H1 (cell line): Measurements from ENCODE around the gene ANKEF1. TPM values are rescaled to one million over a fixed set of nuclear protein-coding genes. Genes with fewer than 3 reads are reported as not detected.

Experiments used
- CTCF ChIA-PET: fragments of 300-600 bp; sonication (Branson Sonifier 250); formaldehyde crosslinking; loops from one replicate; lab custom pipeline; 2021; ENCODE audit not compliant: partially characterized antibody; lab: Charles Lee
- POLR2A ChIA-PET: fragments of 300-600 bp; sonication (Branson Sonifier 250); formaldehyde crosslinking; loops from one replicate; lab custom pipeline; 2021; ENCODE audit warnings: inconsistent platforms; ENCODE audit not compliant: partially characterized antibody; lab: Charles Lee
- DNase-seq, 2 experiments: peaks; one replicate each; pipeline versions ENCODE4 v3.0.0 to v3.0.0-alpha.2; 2010 to 2022; ENCODE audit warnings: low spot score in 2 of 2, low read depth in 1 of 2, mixed read lengths in 1 of 2
- FAIRE-seq: peaks from 2 replicates; lab custom pipeline; 2011; peaks lifted over from hg19 to GRCh38; lab: Jason Lieb, UNC
- H2AFZ ChIP-seq: 2 replicates; pipeline ENCODE4 v1.8.1; 2012; ENCODE audit warnings: low read length, inconsistent platforms
- H2AK5ac ChIP-seq: 2 replicates; pipeline ENCODE4 v1.6.1; 2013; ENCODE audit warnings: low read depth, low read length
- H2BK120ac ChIP-seq: replicated peaks from 2 replicates; pipeline ENCODE3; 2013; ENCODE audit warnings: low read depth, low read length, inconsistent platforms
- H2BK12ac ChIP-seq: 2 replicates; pipeline ENCODE4 v1.6.1; 2013; ENCODE audit warnings: low read depth, low read length
- H2BK15ac ChIP-seq: 2 replicates; pipeline ENCODE4 v1.6.1; 2013; ENCODE audit warnings: low read length
- H2BK20ac ChIP-seq: 2 replicates; pipeline ENCODE4 v1.6.1; 2013; ENCODE audit warnings: low read length
- H2BK5ac ChIP-seq: 2 replicates; pipeline ENCODE4 v1.6.1; 2013; ENCODE audit warnings: low read depth, low read length
- H3K14ac ChIP-seq: 2 replicates; pipeline ENCODE4 v1.6.1; 2013; ENCODE audit warnings: inconsistent platforms; ENCODE audit not compliant: insufficient read length
- H3K18ac ChIP-seq: 2 replicates; pipeline ENCODE4 v1.6.1; 2013; ENCODE audit warnings: low read length; ENCODE audit errors: extremely low read depth
- H3K23ac ChIP-seq: 2 replicates; pipeline ENCODE4 v1.6.1; 2013; ENCODE audit warnings: inconsistent platforms; ENCODE audit not compliant: insufficient read length
- H3K23me2 ChIP-seq: 2 replicates; pipeline ENCODE4 v1.6.1; 2013; ENCODE audit warnings: low read depth, low read length
- H3K27ac ChIP-seq: 2 replicates; pipeline ENCODE4 v1.6.1; 2011; ENCODE audit warnings: low read depth, low read length, inconsistent platforms
- H3K27me3 ChIP-seq, 4 experiments: replicated peaks in 1 of 4; 1 replicate in 1 of 4; 2 replicates in 3 of 4; pipeline versions ENCODE4 v1.6.1 to v1.8.1; 2011 to 2013; ENCODE audit warnings: low read length in 3 of 4, mild to moderate bottlenecking in 3 of 4, inconsistent platforms in 2 of 4, mixed read lengths in 2 of 4, moderate library complexity in 1 of 4; ENCODE audit not compliant: control insufficient read depth in 3 of 4, insufficient read depth in 3 of 4; ENCODE audit errors: extremely low read depth in 1 of 4
- H3K36me3 ChIP-seq, 4 experiments: 2 replicates each; pipeline versions ENCODE4 v1.6.1 to v1.8.1; 2011 to 2013; ENCODE audit warnings: mild to moderate bottlenecking in 4 of 4, low read length in 3 of 4, moderate library complexity in 2 of 4, control low read depth in 1 of 4, inconsistent platforms in 1 of 4; ENCODE audit not compliant: insufficient read depth in 4 of 4, control insufficient read depth in 2 of 4
- H3K4ac ChIP-seq: replicated peaks from 2 replicates; pipeline ENCODE3; 2013; ENCODE audit warnings: low read length, low read depth, mixed read lengths, inconsistent platforms; ENCODE audit not compliant: insufficient read length
- H3K4me1 ChIP-seq, 4 experiments: replicated peaks in 1 of 4; 1 replicate in 1 of 4; 2 replicates in 3 of 4; pipeline versions ENCODE4 v1.6.1 to v1.8.1; 2011 to 2013; ENCODE audit warnings: low read length in 3 of 4, inconsistent platforms in 2 of 4, mixed read lengths in 1 of 4; ENCODE audit not compliant: insufficient read depth in 4 of 4, control insufficient read depth in 3 of 4
- H3K4me2 ChIP-seq, 2 experiments: 2 replicates each; pipeline versions ENCODE4 v1.6.1 to v1.8.1; 2011 to 2013; ENCODE audit warnings: low read depth in 2 of 2, low read length in 2 of 2, control low read depth in 1 of 2, inconsistent platforms in 1 of 2, mild to moderate bottlenecking in 1 of 2; ENCODE audit not compliant: insufficient read depth in 1 of 2
- H3K4me3 ChIP-seq, 4 experiments: fragments of 200-600, 300-600 bp in 1 of 4; sonication (generic), shearing (Covaris generic), sonication (Bioruptor Twin) in 1 of 4; 2 replicates each; pipeline versions ENCODE4 v1.5.1 to v1.8.1; 2011 to 2016; ENCODE audit warnings: low read length in 4 of 4, low read depth in 3 of 4, control low read depth in 2 of 4, inconsistent platforms in 2 of 4, mild to moderate bottlenecking in 2 of 4, mixed read lengths in 1 of 4, moderate library complexity in 1 of 4; ENCODE audit not compliant: insufficient read depth in 2 of 4; ENCODE audit errors: extremely low read depth in 1 of 4
- H3K56ac ChIP-seq: replicated peaks from 2 replicates; pipeline ENCODE3; 2013; ENCODE audit warnings: low read depth, mild to moderate bottlenecking, mixed read lengths, low read length, inconsistent platforms; ENCODE audit not compliant: insufficient read length
- H3K79me1 ChIP-seq: 2 replicates; pipeline ENCODE4 v1.6.1; 2013; ENCODE audit warnings: low read depth, low read length, control low read depth
- H3K79me2 ChIP-seq, 2 experiments: 2 replicates each; pipeline versions ENCODE4 v1.6.1 to v1.8.1; 2012 to 2013; ENCODE audit warnings: low read length in 2 of 2, mild to moderate bottlenecking in 2 of 2, inconsistent platforms in 1 of 2; ENCODE audit not compliant: insufficient read depth in 2 of 2, control insufficient read depth in 1 of 2
- H3K9ac ChIP-seq, 4 experiments: replicated peaks in 1 of 4; 1 replicate in 1 of 4; 2 replicates in 3 of 4; pipeline versions ENCODE4 v1.6.1 to v1.8.1; 2011 to 2013; ENCODE audit warnings: low read depth in 3 of 4, low read length in 3 of 4, control low read depth in 2 of 4, mild to moderate bottlenecking in 2 of 4, moderate library complexity in 2 of 4, inconsistent platforms in 1 of 4; ENCODE audit errors: extremely low read depth in 1 of 4
- H3K9me3 ChIP-seq, 2 experiments: 2 replicates each; pipeline versions ENCODE4 v1.6.1 to v1.8.1; 2012 to 2013; ENCODE audit warnings: mild to moderate bottlenecking in 2 of 2, moderate library complexity in 2 of 2, control low read depth in 1 of 2, inconsistent platforms in 1 of 2, low read depth in 1 of 2, low read length in 1 of 2, mixed read lengths in 1 of 2; ENCODE audit not compliant: insufficient read depth in 2 of 2
- H4K20me1 ChIP-seq, 2 experiments: replicated peaks in 1 of 2; 2 replicates each; pipeline versions ENCODE3 to v1.8.1; 2011 to 2013; ENCODE audit warnings: inconsistent platforms in 2 of 2, low read length in 2 of 2, mild to moderate bottlenecking in 1 of 2; ENCODE audit not compliant: insufficient read depth in 2 of 2, control insufficient read depth in 1 of 2
- H4K5ac ChIP-seq: 2 replicates; pipeline ENCODE4 v1.6.1; 2013; ENCODE audit warnings: low read length, low read depth, mixed read lengths, inconsistent platforms; ENCODE audit not compliant: insufficient read length
- H4K8ac ChIP-seq: 2 replicates; pipeline ENCODE4 v1.8.0; 2013; ENCODE audit warnings: mild to moderate bottlenecking, moderate library complexity, low read length, inconsistent platforms; ENCODE audit not compliant: insufficient read depth; ENCODE audit errors: extremely low read depth
- H4K91ac ChIP-seq: replicated peaks from 2 replicates; pipeline ENCODE3; 2013; ENCODE audit warnings: low read length, mixed read lengths, inconsistent platforms; ENCODE audit not compliant: insufficient read length
- BACH1 ChIP-seq: IDR thresholded peaks from 2 replicates; pipeline ENCODE4 v1.6.1; 2012; ENCODE audit warnings: low read length, improper control_type of control experiment
- GTF2F1 ChIP-seq: IDR thresholded peaks from 2 replicates; pipeline ENCODE4 v1.6.1; 2012; ENCODE audit warnings: low read depth, low read length, improper control_type of control experiment, borderline replicate concordance
- HDAC2 ChIP-seq, 2 experiments: fragments of 300-600 bp in 1 of 2; sonication (generic) in 1 of 2; IDR thresholded peaks; 2 replicates each; pipeline ENCODE4 v1.6.1; 2011 to 2012; ENCODE audit warnings: low read depth in 2 of 2, low read length in 2 of 2, mild to moderate bottlenecking in 2 of 2, moderate library complexity in 2 of 2, borderline replicate concordance in 1 of 2, inconsistent platforms in 1 of 2
- MAX ChIP-seq: IDR thresholded peaks from 2 replicates; pipeline ENCODE4 v1.6.1; 2012; ENCODE audit warnings: inconsistent platforms
- PHF8 ChIP-seq: fragments of 200-600 bp; sonication (generic); conservative IDR thresholded peaks from 2 replicates; pipeline ENCODE4 v1.7.1; 2012; ENCODE audit warnings: low read depth, mild to moderate bottlenecking, inconsistent platforms, low read length, moderate library complexity
- RFX5 ChIP-seq: IDR thresholded peaks from 2 replicates; pipeline ENCODE4 v1.6.1; 2011; ENCODE audit warnings: low read depth, low read length, improper control_type of control experiment, borderline replicate concordance
- WGBS, 2 experiments: shearing (Covaris generic) in 1 of 2; methylation state at CpG; one replicate each; pipeline versions ENCODE4 v1.1.6 to v1.1.7; 2013 to 2015; ENCODE audit warnings: low lambda C conversion rate in 2 of 2, mixed read lengths in 2 of 2, inconsistent platforms in 1 of 2, low coverage in 1 of 2, missing lambda C conversion rate in 1 of 2; ENCODE audit not compliant: insufficient replicate concordance in 2 of 2, insufficient coverage in 1 of 2, insufficient read length in 1 of 2; ENCODE audit errors: extremely low coverage in 1 of 2, missing lambda C conversion rate in 1 of 2; 5-methylcytosine and 5-hydroxymethylcytosine counted together
- polyA plus RNA-seq, 7 experiments: library from polyadenylated mRNA; depleted of rRNA in 3 of 7; stranded (reverse) in 5 of 7; unstranded in 2 of 7; fragments of >200 nt in 5 of 7; fragments of 200-250 nt in 2 of 7; gene quantifications; 1 replicate in 5 of 7; 2 replicates in 1 of 7; 4 replicates in 1 of 7; pipeline versions ENCODE4 v1.2.1 to v1.2.3, GENCODE V29; 2011 to 2013; ENCODE audit warnings: missing spikeins in 2 of 7, mixed read lengths in 2 of 7
- total RNA-seq: library from RNA; stranded (reverse); fragmentation: NEBNext Ultra II Directional; extraction: Animal tissue kit (Norgen Biotek cat#: 25700); gene quantifications from 2 replicates; pipeline ENCODE4 v1.2.1, GENCODE V29; 2021

The ANKEF1 gene
- total and polyA plus RNA-seq, 2 of the 8 experiments (the other 6 are each of a cell fraction or from before 2014, with no cell fraction given), result 2.8 to 10.0 TPM

GRCh38 chr20:10078403-10078802 lies 43.6 kb downstream of the ANKEF1 start:
- H3K9me3 ChIP-seq, result no peaks in the 10 kb centered on the region
- no peak overlapping the region for H3K56ac ChIP-seq
- H3K36me3 ChIP-seq, result no peaks in the 10 kb centered on the region
- CTCF ChIA-PET, result interaction anchor here (0.8 to 4.9 kb wide), 19 partner anchors 8 to 495 kb away, joined by 3 to 84 read pairs (median 6); partner anchors contain the start of gene ANKEF1
- no peak overlapping the region for H2AFZ ChIP-seq
- peaks cover 0 to 1% (median 0%) of the 10 kb centered on the region in 4 experiments; a peak in 1 of 7 replicates for H3K27me3 ChIP-seq
- H4K91ac ChIP-seq, result no peak overlapping the region
- DNase-seq (no peak), FAIRE-seq (no peak)
- no peaks in the 10 kb centered on the region for H3K79me2 ChIP-seq
- no peak overlapping the region for H3K4me2 ChIP-seq
- H3K23me2 ChIP-seq, result no peaks in the 10 kb centered on the region
- H3K9ac ChIP-seq, result no peak overlapping the region
- H2AK5ac ChIP-seq, result no peak overlapping the region
- no peak overlapping the region for H2BK12ac ChIP-seq
- H2BK5ac ChIP-seq, result no peak overlapping the region
- no peak overlapping the region for H3K18ac ChIP-seq
- no peak overlapping the region for H3K14ac ChIP-seq
- no peak overlapping the region for H2BK15ac ChIP-seq
- no peaks in the 10 kb centered on the region for H4K20me1 ChIP-seq
- H2BK20ac ChIP-seq, result no peak overlapping the region
- POLR2A ChIA-PET, result interaction anchor here (0.9 kb wide), 1 partner anchor 31 kb away, joined by 3 read pairs; no protein-coding TSS in a partner anchor
- H4K5ac ChIP-seq, result no peak overlapping the region
- H3K79me1 ChIP-seq, result no peaks in the 10 kb centered on the region
- no peak overlapping the region for H3K23ac ChIP-seq
- no peak overlapping the region for H3K4me3 ChIP-seq
- WGBS, 2 experiments, result 97% methylated on average over 3 of the region's 3 CpGs; no CpG with 5 or more reads in 1 of the 2 experiments
- no peak overlapping the region for H3K27ac ChIP-seq
- H3K4me1 ChIP-seq, result no peaks in the 10 kb centered on the region
- H3K4ac ChIP-seq, result no peak overlapping the region
- no peak overlapping the region for H2BK120ac ChIP-seq
- no peak overlapping the region for H4K8ac ChIP-seq
- TF ChIP-seq MAX, result no peak
- no peak for TF ChIP-seq HDAC2 (IDR thresholded peaks at IDR 0.05; ENCODE audit: borderline replicate concordance in 1 of 2, low read depth in 2 of 2, low read length in 2 of 2)
- no peak for TF ChIP-seq BACH1
- TF ChIP-seq PHF8, result no peak
- TF ChIP-seq RFX5, result no peak
- TF ChIP-seq GTF2F1, result no peak
